Measurements from ENCODE around the gene CNTF. TPM values are rescaled to one million over a fixed set of nuclear protein-coding genes. Genes with fewer than 3 reads are reported as not detected.

The CNTF gene
- total and polyA plus RNA-seq, 2 of the 4 experiments (the other 2 are of a cell fraction), result 1.2 to 2.3 TPM

DNA sequence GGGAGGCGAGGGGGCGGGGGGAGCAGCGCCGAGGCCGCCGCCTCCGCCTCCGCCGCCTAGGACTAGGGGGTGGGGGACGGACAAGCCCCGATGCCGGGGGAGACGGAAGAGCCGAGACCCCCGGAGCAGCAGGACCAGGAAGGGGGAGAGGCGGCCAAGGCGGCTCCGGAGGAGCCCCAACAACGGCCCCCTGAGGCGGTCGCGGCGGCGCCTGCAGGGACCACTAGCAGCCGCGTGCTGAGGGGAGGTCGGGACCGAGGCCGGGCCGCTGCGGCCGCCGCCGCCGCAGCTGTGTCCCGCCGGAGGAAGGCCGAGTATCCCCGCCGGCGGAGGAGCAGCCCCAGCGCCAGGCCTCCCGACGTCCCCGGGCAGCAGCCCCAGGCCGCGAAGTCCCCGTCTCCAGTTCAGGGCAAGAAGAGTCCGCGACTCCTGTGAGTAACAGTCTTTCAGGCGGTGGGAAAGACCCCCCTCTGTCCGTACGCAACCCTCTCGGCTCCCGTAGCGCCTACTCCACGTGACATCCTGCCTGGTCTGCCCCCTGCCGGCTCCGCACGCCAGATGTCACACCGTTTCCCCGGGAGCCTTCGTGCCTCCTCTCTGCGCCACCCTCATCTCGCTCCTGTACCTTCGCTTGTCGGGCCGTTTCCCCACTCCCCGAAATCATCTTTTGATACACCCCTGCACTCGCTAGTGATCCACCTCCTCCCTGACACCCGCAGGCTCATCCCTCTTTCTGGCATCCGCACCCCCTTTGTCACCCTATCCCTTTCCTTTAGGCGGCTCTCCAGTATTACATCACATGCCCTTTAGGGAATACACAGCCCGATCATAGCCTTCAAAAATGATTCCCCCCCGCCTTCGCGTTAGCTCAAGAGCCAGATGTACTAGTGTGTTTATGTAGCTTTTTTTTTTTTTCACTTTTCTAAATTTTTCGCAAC, 43.0 kb upstream of the CNTF start (continued):
- TF ChIP-seq RCOR1 (IDR thresholded peaks at IDR 0.05; ENCODE audit: insufficient replicate concordance, low read length) (peak; percentile 46), MAFK (IDR thresholded peaks at IDR 0.05; ENCODE audit: low read depth, low read length) (no peak), CEBPB (IDR thresholded peaks at IDR 0.05; ENCODE audit: low read depth, low read length) (peak; percentile 81), POLR2A (IDR thresholded peaks at IDR 0.05; ENCODE audit: low read depth, low read length) (peak; percentile 77), FOS (IDR thresholded peaks at IDR 0.05; ENCODE audit: low read depth, low read length) (peak; percentile 27; the same call in 1 of the 2 replicates)

DNA sequence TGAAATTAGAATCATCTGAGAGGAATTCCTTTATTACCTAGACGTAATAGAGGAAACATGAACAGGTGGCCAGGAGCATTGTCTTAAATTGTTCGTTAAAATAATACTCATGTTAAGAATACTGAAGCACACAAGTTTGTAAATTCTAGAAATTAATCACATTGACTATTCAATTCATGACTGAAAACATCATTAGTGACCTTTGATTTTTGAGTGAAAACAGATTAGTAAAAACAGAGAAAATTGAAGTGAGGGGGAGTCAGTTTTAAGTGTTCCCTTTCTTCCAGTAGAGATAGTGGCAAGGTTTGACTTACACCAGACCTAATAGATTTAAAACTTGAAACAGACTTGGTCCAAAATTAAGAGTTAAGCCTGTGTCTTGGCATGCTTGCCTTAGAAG, 42.2 kb upstream of the CNTF start:
- CTCF ChIA-PET, result interaction anchor here (1.3 kb wide), 1 partner anchor 12 kb away, joined by 4 read pairs; no protein-coding TSS in a partner anchor
- Histone ChIP-seq H3K4ac (ENCODE audit: low read depth, low read length) (no peak overlapping the region), H3K9me1 (ENCODE audit: insufficient read depth, low read length) (peaks cover 4% of the 10 kb centered on the region; the same call in 1 of the 2 replicates), H3K18ac (ENCODE audit: low read depth, low read length) (no peak overlapping the region), H2AFZ (replicated peaks; ENCODE audit: low read length, poor library complexity) (no peak overlapping the region), H2AK9ac (replicated peaks; ENCODE audit: low read depth, low read length, poor library complexity) (no peak overlapping the region), H4K8ac (ENCODE audit: low read depth in 2 of 2, low read length in 2 of 2) (no peak overlapping the region), H4K91ac (ENCODE audit: insufficient read depth, low read depth, low read length) (no peak overlapping the region), H3K4me1 (ENCODE audit: control insufficient read depth, insufficient read depth, low read length) (peaks cover 7% of the 10 kb centered on the region), H3K27ac (ENCODE audit: insufficient read depth, low read length) (no peak overlapping the region), H3K36me3 (ENCODE audit: control insufficient read depth, insufficient read depth, low read length) (no peaks in the 10 kb centered on the region), H3K79me1 (ENCODE audit: low read depth in 1 of 2, low read length in 2 of 2) (peaks cover 7 to 26% of the 10 kb centered on the region in 2 experiments; a peak in 3 of 4 replicates), H3K14ac (replicated peaks; ENCODE audit: low read depth, low read length) (no peak overlapping the region; the same call in 1 of the 2 replicates), H3K56ac (ENCODE audit: extremely low read depth, insufficient read depth, low read length) (no peak overlapping the region), H3K9me3 (ENCODE audit: control insufficient read depth, insufficient read depth, low read length) (no peaks in the 10 kb centered on the region), H3K4me2 (ENCODE audit: low read depth, low read length) (peak overlapping the region; percentile 74), H4K5ac (ENCODE audit: low read depth, low read length) (no peak overlapping the region), H3K23ac (ENCODE audit: low read depth, low read length) (peak overlapping the region; percentile 67; the same call in 1 of the 2 replicates), H3K27me3 (ENCODE audit: control insufficient read depth, insufficient read depth, low read length) (no peaks in the 10 kb centered on the region), H2AK5ac (ENCODE audit: low read depth, low read length) (no peak overlapping the region), H2BK5ac (ENCODE audit: low read depth, low read length, poor library complexity, severe bottlenecking) (peak overlapping the region; percentile 80), H2BK120ac (ENCODE audit: low read depth, low read length) (no peak overlapping the region), H2BK20ac (ENCODE audit: low read depth, low read length) (no peak overlapping the region), H3K4me3 (ENCODE audit: insufficient read depth, low read depth, low read length) (peak overlapping the region; percentile 74), H2BK15ac (ENCODE audit: low read depth, low read length) (no peak overlapping the region), H3K9ac (ENCODE audit: low read depth, low read length) (peak overlapping the region; percentile 30; the same call in 1 of the 2 replicates), H4K20me1 (ENCODE audit: insufficient read depth, low read length) (peaks cover 12% of the 10 kb centered on the region)
- dilution Hi-C loops (cut with HindIII; ENCODE audit: low sequenced_read_pairs, unreplicated experiment) (no loop called here), in situ Hi-C loops (cut with MboI; ENCODE audit: low sequenced_read_pairs) (loop anchor here (25.0 kb wide), 1 partner anchor 982 kb away; no protein-coding TSS in a partner anchor), intact Hi-C loops (cut with micrococcal nuclease) (loop anchor here (2.0 kb wide), 1 partner anchor 14 kb away; no protein-coding TSS in a partner anchor)
- DNase-seq (no peak), ATAC-seq (ENCODE audit: low read depth) (no peak)
- POLR2A ChIA-PET (ENCODE audit: unreplicated experiment), result no interaction called here
- no CpG with 5 or more reads among the region's 2 CpGs for WGBS, 2 experiments (ENCODE audit: extremely low coverage in 2 of 2, insufficient read length in 1 of 2)
- BruUV-seq (replicated peaks), result no TSS peak
- TF ChIP-seq CHD1 (IDR thresholded peaks at IDR 0.05; ENCODE audit: low read depth, low read length) (no peak), RCOR1 (IDR thresholded peaks at IDR 0.05; ENCODE audit: insufficient replicate concordance, low read length) (no peak)
- TF ChIP-seq, protein P1, sequence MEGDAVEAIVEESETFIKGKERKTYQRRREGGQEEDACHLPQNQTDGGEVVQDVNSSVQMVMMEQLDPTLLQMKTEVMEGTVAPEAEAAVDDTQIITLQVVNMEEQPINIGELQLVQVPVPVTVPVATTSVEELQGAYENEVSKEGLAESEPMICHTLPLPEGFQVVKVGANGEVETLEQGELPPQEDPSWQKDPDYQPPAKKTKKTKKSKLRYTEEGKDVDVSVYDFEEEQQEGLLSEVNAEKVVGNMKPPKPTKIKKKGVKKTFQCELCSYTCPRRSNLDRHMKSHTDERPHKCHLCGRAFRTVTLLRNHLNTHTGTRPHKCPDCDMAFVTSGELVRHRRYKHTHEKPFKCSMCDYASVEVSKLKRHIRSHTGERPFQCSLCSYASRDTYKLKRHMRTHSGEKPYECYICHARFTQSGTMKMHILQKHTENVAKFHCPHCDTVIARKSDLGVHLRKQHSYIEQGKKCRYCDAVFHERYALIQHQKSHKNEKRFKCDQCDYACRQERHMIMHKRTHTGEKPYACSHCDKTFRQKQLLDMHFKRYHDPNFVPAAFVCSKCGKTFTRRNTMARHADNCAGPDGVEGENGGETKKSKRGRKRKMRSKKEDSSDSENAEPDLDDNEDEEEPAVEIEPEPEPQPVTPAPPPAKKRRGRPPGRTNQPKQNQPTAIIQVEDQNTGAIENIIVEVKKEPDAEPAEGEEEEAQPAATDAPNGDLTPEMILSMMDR (conservative IDR thresholded peaks at IDR 0.05; ENCODE audit: low read depth, low read length), result no peak
- TF ChIP-seq, protein P2, sequence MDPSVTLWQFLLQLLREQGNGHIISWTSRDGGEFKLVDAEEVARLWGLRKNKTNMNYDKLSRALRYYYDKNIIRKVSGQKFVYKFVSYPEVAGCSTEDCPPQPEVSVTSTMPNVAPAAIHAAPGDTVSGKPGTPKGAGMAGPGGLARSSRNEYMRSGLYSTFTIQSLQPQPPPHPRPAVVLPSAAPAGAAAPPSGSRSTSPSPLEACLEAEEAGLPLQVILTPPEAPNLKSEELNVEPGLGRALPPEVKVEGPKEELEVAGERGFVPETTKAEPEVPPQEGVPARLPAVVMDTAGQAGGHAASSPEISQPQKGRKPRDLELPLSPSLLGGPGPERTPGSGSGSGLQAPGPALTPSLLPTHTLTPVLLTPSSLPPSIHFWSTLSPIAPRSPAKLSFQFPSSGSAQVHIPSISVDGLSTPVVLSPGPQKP (IDR thresholded peaks at IDR 0.05; ENCODE audit: borderline replicate concordance, low read depth, low read length), result no peak
